Tibial artery (tissue), 4 donors: Measurements from ENCODE around the gene PITPNM1.

Source experiments
- DNase-seq, 2 donors: peaks; one replicate each; pipeline ENCODE4 v3.0.0-alpha.2; 2019
- H3K27ac ChIP-seq, 2 donors: fragments of 200-600 bp; sonication (generic) in 1 of 2; 1 replicate in 1 of 2; 2 replicates in 1 of 2; pipeline ENCODE4 v1.5.1; 2018 to 2019; ENCODE audit warnings: mild to moderate bottlenecking in 1 of 2
- H3K27me3 ChIP-seq, 2 donors: fragments of 200-600 bp; sonication (generic) in 1 of 2; one replicate each; pipeline versions ENCODE4 v1.5.1 to v1.6.0; 2016 to 2019
- H3K36me3 ChIP-seq, 3 donors: fragments of 200-600 bp; sonication (generic) in 2 of 3; one replicate each; pipeline ENCODE4 v1.5.1; 2016 to 2019; ENCODE audit warnings: mild to moderate bottlenecking in 2 of 3
- H3K4me1 ChIP-seq, 4 donors: fragments of 200-600 bp; sonication (generic) in 2 of 4; 1 replicate in 3 of 4; 2 replicates in 1 of 4; pipeline ENCODE4 v1.5.1; 2016 to 2019
- H3K4me3 ChIP-seq, 2 donors: fragments of 200-600 bp; sonication (generic) in 1 of 2; 1 replicate in 1 of 2; 2 replicates in 1 of 2; pipeline ENCODE4 v1.5.1; 2018 to 2019; ENCODE audit warnings: mild to moderate bottlenecking in 2 of 2
- H3K9me3 ChIP-seq, 3 donors: fragments of 200-600 bp; sonication (generic) in 1 of 3; one replicate each; pipeline ENCODE4 v1.5.1; 2016 to 2019
- intact Hi-C: fragments of 100-400 bp; cut with DNase I; formaldehyde crosslinking; loops from one replicate; pipeline ENCODE4 v1.15.0; 2023; ENCODE audit warnings: low total_unique reads
- TF ChIP-seq, protein P1 (sequence below), 2 experiments: fragments of 200-600 bp in 1 of 2; fragments of 450-650 bp in 1 of 2; IDR thresholded peaks; one replicate each; pipeline ENCODE4 v1.5.1; 2017 to 2019; ENCODE audit warnings: antibody characterized with exemption in 2 of 2, mild to moderate bottlenecking in 1 of 2, moderate library complexity in 1 of 2

The PITPNM1 gene

DNA sequence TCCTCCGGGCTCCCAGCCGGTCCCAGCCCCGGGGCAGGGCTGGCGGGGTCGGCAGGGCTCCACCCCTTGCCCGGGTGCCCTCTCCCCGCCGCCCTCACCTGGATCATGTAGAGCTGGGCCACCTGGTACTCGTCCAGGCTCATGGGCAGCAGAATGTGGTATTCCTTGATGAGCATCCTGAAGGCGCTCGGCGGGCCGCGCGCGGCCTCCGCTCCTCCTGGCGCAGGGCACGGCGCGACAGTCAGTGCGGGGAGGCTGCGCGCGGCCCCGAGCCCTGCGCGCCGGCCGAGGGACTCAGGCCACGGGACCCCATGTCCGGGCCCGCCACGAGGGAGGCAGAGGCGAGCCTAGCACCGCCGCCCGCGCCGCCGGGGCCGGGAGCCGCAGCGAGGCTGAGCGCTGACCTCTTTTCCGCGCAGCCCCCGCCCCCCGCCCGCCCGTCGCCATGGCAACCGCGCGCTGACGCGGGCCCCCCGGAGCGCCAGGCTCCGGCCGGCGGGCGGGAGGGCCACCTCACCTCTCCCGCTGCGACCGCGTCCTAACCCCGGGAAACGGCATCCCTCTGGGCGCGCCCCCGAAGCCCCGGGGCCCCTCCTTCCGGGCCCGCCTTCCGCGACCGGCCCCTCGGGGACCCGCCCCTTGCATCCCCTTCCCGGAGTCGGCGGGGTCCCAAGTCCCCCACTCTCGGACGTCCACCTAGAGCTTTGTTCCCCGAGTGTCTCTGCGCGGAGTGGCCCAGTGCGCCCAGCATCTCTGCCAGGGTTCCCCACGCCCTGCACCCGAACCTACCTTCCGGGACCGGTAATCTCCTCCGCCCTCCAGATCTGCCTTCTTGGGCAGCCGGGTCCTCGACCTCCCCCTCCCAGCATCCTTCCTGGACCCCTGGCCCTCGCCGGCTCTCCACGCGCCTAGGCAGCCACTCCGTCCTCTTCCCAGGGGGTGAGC is 886 bp downstream of the PITPNM1 start:
- TF ChIP-seq, protein P1, sequence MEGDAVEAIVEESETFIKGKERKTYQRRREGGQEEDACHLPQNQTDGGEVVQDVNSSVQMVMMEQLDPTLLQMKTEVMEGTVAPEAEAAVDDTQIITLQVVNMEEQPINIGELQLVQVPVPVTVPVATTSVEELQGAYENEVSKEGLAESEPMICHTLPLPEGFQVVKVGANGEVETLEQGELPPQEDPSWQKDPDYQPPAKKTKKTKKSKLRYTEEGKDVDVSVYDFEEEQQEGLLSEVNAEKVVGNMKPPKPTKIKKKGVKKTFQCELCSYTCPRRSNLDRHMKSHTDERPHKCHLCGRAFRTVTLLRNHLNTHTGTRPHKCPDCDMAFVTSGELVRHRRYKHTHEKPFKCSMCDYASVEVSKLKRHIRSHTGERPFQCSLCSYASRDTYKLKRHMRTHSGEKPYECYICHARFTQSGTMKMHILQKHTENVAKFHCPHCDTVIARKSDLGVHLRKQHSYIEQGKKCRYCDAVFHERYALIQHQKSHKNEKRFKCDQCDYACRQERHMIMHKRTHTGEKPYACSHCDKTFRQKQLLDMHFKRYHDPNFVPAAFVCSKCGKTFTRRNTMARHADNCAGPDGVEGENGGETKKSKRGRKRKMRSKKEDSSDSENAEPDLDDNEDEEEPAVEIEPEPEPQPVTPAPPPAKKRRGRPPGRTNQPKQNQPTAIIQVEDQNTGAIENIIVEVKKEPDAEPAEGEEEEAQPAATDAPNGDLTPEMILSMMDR (IDR thresholded peaks at IDR 0.05) = no peak
- Histone ChIP-seq H3K4me3 (peak overlapping the region; percentile 64 to 80), H3K9me3 (no peaks in the 10 kb centered on the region), H3K27ac (peak overlapping the region; percentile 92 to 99), H3K36me3 (peaks cover 0 to 19% (median 15%) of the 10 kb centered on the region in 3 donors), H3K27me3 (no peaks in the 10 kb centered on the region), H3K4me1 (peaks cover 0 to 49% (median 43%) of the 10 kb centered on the region in 4 donors)
- DNase-seq = peak in 1 of 2 donors; percentile 70
- intact Hi-C loops = no loop called here

DNA sequence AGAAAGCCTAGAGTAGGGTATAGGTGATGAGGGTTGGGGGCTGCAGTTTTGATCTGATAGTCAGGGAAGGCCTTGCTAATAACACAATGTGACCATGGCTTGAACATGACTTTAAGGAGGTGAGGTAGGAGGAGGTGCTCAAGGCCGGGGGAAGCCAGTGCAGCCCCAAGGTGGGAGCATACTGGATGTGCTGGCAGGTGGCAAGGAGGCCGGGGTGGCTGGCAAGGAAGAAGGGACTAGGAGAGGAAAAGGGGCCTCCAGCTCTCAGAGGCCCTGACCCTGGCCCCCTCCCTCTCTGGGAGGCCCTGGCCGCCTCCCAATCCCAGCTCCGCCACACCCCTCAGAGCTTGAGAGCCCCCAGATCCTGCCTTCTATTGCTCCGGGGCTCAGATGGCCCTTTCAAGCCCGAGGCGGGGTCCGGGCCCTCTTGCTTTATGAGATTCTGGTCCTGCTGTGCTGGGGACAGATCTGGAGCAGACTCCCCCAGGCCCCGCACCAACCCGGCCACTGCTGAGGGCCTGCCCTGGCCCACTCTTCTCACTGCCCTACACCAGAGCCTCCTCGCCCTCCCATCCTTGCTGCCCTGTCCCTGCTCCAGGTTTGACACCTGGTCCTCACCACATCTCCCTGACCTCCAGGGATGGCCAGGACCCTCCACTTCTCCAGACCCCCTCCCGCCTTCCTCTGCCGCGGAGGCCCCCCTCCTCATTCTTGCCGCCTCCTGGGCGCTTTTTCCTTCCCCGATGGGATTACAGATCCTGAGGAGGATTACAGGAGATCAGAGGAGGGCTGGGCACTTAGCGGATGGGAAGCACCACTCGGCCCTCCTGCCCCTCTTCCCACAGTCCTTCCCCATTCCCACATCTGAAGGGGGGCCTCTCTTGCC is 1.8 kb downstream of the PITPNM1 start:
- peaks cover 0 to 44% (median 40%) of the 10 kb centered on the region in 4 donors for H3K4me1 ChIP-seq
- TF ChIP-seq, protein P1 (IDR thresholded peaks at IDR 0.05) = no peak

DNA sequence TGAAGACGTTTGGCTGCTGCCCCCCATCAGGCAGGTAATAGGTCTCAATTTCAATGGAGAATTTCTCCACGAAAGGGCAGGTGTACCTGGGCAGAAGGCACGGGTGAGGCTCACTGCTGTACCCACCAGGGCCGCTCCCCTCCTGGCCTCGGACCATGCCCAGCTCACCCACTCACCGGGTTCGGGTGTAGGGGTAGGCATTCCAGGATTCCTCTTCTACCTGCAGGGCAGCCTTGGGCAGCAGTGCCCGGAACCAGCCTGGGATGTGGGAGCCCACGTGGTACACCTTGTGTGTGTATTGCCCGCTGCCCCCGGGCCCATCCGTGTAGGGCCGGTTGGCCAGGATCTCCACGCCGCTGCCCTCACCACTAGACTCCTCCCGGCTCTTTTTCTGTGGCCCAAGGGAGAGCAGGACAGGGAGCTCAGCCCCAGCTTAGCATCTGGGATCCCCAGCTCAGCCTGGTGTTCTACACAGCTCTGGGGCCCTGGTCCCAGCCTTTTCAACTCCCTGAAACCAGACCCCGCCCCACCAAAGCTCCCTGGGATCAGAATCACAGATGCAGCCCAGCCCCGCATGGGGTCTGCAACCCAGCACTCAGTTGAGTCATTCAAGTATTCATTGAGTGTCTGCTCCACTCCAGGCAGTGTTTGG is 2.7 kb downstream of the PITPNM1 start:
- peaks cover 0 to 41% (median 37%) of the 10 kb centered on the region in 4 donors for H3K4me1 ChIP-seq
- TF ChIP-seq, protein P1 (IDR thresholded peaks at IDR 0.05) = no peak
- intact Hi-C loops = loop anchor here (2.0 kb wide), 1 partner anchor 100 kb away; no protein-coding TSS in a partner anchor
- peaks cover 0 to 32% (median 24%) of the 10 kb centered on the region in 3 donors for H3K36me3 ChIP-seq
- H3K4me3 ChIP-seq = no peak overlapping the region
- DNase-seq = no peak
- H3K27ac ChIP-seq = no peak overlapping the region
- H3K27me3 ChIP-seq = no peaks in the 10 kb centered on the region
- no peaks in the 10 kb centered on the region for H3K9me3 ChIP-seq

More for the DNA sequence above, 1.8 kb downstream of the PITPNM1 start:
- Histone ChIP-seq H3K9me3 (no peaks in the 10 kb centered on the region), H3K27me3 (no peaks in the 10 kb centered on the region), H3K27ac (peak overlapping the region in 1 of 2 donors; percentile 99), H3K36me3 (peaks cover 0 to 23% (median 15%) of the 10 kb centered on the region in 3 donors), H3K4me3 (peak overlapping the region; percentile 64 to 80)
- DNase-seq = no peak
- intact Hi-C loops = loop anchor here (2.0 kb wide), 1 partner anchor 101 kb away; no protein-coding TSS in a partner anchor

DNA sequence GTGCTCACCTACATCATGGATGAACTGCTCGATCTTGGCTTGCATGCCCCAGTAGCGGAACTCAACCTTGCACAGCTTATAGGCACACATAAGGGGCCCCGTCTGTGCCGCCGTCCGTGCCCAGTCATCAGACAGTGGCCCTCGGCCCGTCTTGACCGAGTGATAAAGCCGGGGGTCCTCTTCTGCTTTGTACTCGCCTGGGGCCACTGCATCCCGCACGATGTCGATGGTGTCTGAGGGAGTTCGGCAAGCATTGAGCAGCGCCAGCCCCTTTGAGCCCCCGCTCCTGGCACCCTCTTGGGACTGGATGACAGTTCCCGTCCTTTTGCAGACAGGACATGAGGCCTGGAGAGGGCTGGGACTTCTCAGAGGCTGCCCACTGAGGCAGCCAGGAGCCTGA is 3.3 kb downstream of the PITPNM1 start:
- H3K4me3 ChIP-seq = no peak overlapping the region
- TF ChIP-seq, protein P1 (IDR thresholded peaks at IDR 0.05) = no peak
- no peaks in the 10 kb centered on the region for H3K27me3 ChIP-seq
- intact Hi-C loops = loop anchor here (2.0 kb wide), 1 partner anchor 99 kb away; no protein-coding TSS in a partner anchor
- peaks cover 0 to 35% (median 31%) of the 10 kb centered on the region in 4 donors for H3K4me1 ChIP-seq
- peaks cover 0 to 38% (median 23%) of the 10 kb centered on the region in 3 donors for H3K36me3 ChIP-seq
- DNase-seq = no peak
- no peak overlapping the region for H3K27ac ChIP-seq
- no peaks in the 10 kb centered on the region for H3K9me3 ChIP-seq
